Endometrial microvascular endothelial cells (primary cell): Measurements from ENCODE around the gene CARD10. TPM values are rescaled to one million over a fixed set of nuclear protein-coding genes. Genes with fewer than 3 reads are reported as not detected.
"Not testable (repeated sequence)": the region's sequence is repeated elsewhere in the genome, so short reads cannot be mapped to it uniquely, and the experiment has no call there.

Experiments used
- in situ Hi-C: cut with HindIII; loops from 2 replicates; pipeline ENCODE4 v1.10.0; 2017; ENCODE audit warnings: low sequenced_read_pairs, low pct_unique_long_range_greater_than_20kb; ENCODE audit errors: inconsistent ontology term
- total RNA-seq: library from RNA; depleted of rRNA; stranded (reverse); fragments of >200 nt; gene quantifications from one replicate; pipeline ENCODE4 v1.2.3, GENCODE V29; 2015; ENCODE audit errors: inconsistent ontology term

CARD10 gene
- total RNA-seq, 1 donor from 2014 or later: 69.6 TPM

DNA sequence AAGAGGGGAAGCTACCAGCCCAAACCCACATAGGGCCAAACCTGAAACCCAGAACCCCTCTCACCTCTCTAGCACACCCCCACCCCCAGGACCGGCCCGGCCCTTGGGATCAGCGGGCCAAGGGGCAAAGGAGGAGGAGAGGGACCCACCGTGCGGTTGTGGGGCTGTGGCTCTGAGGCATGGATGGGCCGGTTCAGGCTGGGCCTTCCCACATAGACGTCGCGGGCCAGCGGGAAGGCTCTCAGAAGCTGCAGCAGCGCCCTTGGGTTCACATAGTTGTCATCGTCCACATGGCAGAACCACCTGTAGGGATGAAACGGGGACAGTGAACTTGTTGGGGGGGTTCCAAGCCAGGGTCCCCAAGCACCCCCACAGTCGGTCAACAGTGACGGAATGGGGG lies 40.0 kb downstream of the CARD10 start:
- in situ Hi-C loops: no loop called here

DNA sequence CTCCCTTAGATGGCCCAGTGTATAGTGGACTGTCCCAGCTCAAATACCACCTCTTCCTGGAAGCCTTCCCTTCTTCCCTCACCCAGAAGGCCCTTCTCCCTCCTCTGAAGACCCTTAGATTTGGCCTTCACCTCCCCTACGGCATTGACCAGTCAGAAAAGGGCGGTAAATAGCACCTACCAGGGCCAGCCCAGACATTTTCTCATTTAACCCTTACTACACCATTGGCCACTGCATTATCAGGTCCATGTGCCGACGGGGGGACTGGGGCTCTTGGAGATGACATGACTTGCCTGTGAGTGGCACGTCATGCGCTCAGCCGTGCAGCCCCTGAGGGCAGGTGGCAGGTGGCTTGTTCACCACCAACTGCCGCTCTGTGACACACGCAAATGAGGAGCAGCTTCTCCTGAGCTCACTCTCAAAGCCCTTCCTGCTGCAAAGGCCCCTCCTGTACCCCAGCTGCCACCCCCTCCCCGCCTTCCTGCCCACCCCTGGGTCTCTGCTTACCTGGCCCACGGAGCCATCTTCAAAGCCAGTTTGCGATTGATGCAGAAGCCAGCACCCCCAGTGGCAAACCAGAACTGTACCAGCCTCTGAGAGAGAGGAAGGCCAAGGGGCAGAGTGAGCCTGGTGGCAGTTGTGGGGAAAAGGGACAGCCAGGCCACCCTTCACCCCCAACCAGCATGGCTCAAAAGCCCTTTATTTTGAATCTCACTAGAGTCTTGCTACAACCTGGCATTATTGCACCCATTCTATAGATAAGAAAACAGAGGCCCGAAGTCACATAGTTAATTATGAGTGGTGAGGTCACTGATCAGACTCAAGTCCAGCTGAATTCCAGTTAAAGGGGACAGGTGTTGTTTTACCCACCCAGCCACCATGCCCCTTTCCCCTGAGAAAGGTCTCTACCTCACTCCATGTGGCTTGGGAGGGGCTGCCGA lies 42.6 kb downstream of the CARD10 start:
- in situ Hi-C loops: no loop called here

DNA sequence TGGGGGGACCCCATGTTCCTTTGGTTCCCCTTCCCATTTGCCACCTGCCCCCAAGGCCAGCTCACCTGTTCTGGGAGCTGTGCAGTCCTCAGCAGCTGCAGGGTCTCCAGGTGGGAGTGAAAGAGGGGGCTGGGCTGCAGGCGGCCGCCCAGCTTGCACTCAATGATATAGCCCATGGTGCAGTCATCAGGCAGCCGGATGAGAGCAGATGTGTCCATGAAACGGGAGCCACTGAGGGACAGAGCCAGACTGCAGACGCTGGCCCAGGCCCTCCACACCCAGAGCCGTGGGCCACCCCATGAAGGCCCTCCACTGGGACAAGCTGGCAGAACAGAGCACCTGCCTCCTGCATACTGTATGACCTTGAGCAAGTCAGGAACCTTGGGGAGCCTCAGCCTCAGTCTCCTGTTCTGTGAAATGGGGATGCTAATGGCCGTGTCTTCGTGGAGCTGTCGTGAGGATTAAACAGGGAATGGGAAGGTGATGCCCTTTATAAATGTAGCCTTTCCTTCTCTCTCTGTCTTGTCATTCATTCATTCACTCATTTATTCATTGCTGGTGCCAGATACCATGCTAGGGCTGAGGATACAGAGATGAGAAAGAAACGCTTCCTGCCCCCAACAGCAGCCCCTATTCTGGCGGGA lies 44.6 kb downstream of the CARD10 start:
- in situ Hi-C loops: no loop called here

DNA sequence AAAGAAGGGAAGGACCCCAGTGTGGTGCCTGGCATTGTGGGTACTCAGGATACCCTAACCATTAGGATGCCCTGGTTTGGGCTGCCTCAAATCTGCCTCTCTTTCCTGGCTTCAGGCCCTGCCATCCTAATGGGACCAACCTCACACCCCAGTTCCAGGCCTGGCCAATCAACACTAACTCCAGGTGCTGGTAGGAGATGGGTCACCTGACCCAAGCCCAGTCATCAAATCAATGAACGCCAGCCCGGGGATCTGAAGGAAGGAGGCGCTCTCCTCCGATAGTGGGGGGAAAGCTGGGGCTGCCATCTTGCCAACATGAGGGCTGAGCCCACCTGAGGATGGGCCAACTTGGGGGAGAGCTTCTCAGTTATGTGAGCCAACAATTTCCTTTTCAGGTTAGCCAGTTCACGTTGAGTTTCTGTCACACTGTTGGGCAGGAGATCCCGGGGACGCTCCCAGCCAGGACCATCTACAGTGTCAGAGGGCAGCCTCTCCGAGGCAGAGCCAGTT lies 45.7 kb downstream of the CARD10 start:
- in situ Hi-C loops: no loop called here

DNA sequence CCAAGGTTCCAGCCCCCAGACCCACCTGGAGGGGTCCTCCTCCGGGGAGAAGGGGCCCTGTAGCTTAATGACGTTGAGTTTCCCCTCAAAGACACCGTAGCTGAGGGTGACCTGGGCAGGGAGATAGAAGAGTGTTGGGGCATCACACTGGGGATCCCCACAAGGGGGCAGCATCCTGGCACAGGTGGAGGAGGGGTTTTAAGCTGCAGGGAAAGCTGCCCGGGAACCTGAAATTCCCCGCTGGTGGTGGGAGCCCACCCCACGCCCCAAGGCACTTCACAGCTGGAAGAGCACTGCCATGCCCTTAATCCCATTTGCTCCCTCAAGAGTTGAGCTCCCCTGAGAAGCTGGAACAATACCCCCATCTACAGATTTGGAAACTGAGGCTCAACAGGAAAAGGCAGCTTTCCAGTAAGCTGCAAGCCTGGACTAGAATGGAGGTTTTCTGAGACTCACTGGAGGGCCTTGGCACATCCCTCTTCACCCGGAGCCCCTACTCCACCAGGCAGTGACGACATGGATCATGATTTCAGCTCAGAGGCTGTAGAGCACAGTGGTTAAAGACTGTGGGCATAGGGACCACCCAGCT lies 46.7 kb downstream of the CARD10 start:
- in situ Hi-C loops: no loop called here

DNA sequence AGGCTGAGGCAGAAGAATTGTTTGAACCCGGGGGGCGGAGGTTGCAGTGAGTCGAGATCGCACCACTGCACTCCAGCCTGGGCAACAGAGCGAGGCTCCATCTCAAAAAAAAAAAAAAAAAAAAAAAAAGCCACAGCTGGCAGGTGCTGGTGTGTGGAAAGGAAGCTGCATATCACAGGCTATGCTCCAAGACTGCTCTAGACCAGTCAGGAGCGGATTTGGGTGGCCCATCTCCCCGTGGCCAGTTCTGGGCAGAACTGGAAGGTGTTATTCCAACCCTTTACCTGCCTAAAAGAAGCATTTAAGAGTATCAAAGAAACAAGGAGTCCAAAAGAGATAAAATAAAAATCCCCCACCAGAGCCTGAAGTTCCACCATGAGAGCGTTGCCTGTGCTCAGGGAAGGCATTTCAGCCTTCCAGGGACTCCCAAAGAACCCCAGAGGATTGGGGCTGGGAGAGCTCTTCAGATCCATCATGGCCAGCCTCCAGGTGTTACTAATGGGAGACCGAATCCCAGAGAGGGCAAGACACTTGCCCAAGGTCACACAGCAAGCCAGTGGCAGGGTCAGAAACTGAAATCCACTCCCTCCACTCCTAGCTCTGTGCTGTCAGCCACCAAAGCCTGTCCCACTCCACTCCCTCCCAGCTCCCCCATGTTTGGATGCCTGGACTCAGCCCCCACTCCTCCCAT lies 47.3 kb downstream of the CARD10 start:
- in situ Hi-C loops: no loop called here

DNA sequence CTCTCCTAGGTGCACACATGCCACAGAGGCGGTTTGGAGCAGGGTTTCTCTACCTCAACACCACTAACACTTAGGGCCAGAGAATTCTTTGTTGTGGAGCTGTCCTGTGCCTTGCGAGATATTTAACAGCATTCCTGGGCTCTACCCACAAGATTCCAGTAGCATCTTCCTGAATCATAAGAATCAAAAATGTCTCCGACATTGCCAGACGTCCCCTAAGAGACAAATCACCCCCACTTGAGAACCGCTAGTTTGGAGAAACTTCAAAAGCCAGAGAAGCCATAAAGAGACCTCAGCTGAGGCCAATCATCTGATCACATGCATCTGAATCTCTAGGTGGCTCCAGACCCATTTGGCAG lies 49.1 kb downstream of the CARD10 start:
- in situ Hi-C loops: no loop called here

DNA sequence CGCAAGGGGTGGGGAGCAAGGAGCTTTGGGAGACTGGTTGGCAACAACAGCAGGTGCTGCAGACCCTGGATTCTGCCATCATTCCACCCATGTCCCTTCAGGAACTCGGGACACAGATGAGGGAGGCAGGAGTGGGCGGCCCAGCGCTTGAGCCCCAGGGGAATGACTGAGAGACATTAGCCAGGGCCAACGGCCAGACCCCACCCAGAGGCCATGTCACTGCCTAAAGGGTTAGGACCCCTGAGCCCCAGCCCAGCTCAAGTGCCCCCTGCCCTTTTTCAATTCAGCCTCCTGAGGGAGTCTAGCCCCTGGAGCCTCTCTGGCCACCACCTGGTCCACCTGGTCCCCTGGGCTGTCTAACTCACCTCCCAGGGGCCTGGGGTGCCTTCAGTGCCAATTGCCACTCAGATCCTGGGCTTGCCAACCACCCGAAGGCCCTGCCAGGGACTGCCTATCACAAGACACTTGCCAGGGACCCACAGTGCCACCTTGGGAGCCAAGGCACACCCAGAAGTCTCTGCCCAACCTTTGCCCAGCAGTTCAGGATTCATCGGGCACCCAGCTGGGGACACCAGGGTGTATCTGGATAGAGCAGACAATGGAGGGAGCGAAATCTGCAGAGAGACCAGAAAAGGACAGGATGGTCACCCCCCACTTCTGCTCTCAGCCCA lies 49.7 kb downstream of the CARD10 start:
- in situ Hi-C loops: no loop called here

DNA sequence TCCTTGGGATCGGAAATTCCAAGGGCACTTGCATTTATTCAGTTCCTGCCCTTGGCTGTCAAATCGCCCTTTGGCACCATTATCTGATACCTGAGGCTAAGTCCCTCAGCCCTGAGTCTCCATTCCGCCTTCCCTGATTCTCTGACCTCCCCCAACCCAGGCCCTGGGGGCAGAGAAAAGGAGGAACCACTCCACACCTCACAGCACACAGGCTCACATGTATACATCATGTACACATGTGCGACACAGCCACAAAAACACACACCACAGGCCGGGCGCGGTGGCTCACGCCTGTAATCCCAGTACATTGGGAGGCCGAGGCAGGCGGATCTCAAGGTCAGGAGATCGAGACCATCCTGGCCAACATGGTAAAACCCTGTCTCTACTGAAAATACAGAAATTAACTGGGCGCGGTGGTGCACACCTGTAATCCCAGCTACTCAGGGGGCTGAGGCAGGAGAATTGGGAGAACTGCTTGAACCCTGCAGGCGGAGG lies 51.0 kb downstream of the CARD10 start:
- in situ Hi-C loops: not testable (repeated sequence)

DNA sequence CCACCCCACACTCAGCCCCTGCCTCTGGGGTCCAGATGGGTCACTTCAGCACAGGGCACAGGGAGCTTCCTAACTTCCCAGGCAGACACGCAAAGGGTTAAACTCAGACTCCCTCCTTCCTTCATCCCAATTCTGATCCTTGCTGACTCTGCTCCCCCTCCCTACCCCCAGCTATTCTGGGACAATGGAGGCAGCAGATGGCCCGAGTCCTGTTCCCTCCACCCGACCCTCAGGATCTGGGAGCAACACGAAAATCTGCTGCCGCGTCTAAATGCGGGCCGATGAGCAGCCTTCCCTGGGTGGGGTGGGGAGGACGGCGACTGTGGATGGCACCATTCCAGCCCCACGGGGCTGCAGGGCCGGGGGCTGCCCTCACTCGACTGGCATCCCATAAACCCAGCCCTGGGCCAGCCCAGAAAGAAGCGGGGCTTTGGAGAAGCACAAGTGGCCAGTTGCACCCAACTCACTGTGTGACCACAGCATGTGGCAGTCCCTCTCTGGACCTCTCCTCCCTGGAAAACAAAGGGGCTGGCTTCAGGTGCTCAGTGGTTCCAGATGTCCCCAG lies 51.7 kb downstream of the CARD10 start:
- in situ Hi-C loops: no loop called here

DNA sequence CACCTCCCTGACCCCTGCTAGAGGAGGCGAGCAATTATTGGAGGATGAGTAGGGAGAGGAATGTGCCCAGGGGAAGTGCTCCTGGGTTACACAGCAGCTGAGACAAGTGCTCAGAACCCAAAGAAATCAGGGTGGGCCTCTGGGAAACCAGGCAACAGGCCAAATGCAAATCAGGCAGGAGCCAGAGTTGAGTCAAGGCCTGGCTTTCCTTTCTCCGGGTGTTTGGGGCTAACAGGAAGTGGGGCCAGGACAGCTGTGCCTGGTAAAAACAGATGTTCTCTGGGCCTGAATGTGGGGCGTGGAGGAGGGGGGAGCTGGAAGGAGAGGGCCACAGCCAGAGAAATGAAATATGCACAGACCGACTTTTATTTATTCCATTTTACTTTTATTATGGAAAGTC lies 55.0 kb downstream of the CARD10 start:
- in situ Hi-C loops: no loop called here

DNA sequence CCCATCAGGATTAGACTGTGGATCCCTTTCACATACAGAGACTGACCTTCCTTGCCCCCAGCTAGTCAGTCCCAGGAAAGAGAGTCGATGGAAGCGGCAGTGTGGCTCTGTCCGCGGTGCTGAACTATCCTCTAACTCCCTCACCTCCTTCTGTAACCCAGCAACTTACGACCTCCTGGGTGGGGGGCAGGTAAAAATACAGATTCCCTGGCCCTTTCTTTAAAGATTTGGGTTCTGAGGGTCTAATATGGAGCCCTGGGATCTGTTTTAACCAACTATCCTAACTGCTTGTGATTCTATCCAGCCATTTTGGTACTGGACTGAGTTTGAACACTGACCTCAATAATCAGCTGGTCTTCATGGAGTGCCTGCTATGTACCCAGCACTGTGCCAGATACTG lies 56.2 kb downstream of the CARD10 start:
- in situ Hi-C loops: no loop called here

DNA sequence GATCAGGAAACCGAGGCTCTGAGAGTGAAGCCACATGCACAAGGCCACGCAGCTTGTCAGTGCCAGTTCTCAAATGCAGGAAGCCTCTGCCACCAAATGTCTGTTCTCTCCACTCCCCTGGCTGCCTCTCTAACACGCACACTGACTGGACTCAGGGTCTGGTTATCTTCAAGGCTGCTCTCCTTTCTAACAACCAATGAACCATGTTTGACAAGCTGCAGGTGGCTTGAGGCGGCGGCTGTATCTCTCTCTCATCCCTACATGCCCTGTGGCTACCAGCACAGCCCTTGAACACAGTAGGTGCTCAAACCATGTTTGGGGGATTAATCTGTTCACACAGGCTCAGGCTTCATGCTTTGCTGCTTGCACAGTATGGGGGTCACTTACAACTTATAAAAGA lies 56.8 kb downstream of the CARD10 start:
- in situ Hi-C loops: no loop called here

DNA sequence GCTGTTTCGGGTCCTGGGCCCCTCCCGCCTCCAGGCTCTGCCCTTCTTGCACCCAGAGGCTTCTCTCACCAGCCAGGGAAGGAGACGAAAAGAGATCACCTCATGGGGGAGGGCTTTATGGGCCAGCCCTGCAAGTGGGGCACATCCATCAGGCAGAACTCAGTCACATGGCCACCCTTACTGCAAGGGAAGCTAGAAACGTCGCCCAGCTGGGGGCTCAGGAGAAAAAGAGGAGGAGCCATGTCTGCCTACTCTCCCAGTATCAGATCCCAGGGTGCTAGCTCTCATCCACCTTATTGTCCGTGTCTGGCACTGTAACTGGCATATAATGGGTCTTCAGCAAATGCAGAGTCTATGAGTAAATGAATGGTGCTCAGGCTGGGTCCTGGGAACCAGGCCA lies 57.3 kb downstream of the CARD10 start:
- in situ Hi-C loops: no loop called here

DNA sequence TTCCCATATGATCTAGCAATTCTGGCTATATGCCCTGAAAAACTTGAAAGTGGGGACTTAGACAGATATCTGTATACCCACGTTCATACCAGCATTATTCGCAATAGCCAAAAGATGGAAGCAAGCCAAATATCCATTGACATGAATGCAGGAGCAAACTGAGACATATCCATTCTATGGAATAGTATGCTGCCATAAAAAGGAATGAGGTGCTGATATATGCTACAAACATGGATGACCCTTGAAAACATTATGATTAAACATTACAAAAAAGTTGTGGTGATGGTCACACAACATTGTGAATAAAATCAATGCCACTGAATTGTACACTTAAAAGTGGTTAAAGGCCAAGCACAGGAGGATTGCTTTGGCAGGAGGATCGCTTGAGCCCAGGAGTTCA lies 58.5 kb downstream of the CARD10 start:
- in situ Hi-C loops: no loop called here

DNA sequence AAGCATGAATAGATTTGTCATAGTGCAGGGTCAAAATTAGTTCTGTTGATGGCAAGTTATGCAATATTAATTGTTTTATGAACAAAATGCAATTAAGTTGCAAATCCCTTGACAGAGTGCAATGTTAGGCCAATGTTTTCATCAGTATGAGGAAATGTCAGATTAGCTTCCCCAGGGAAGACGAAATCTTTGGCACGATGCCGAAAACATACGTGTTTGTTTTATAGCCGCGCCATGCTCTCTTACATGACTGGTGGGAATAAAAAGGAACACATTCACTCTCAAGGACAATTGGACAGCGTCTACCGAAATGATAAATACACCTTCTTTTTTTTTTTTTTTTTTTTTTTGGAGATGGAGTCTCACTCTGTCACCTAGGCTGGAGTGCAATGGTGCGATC lies 60.0 kb downstream of the CARD10 start:
- in situ Hi-C loops: no loop called here

DNA sequence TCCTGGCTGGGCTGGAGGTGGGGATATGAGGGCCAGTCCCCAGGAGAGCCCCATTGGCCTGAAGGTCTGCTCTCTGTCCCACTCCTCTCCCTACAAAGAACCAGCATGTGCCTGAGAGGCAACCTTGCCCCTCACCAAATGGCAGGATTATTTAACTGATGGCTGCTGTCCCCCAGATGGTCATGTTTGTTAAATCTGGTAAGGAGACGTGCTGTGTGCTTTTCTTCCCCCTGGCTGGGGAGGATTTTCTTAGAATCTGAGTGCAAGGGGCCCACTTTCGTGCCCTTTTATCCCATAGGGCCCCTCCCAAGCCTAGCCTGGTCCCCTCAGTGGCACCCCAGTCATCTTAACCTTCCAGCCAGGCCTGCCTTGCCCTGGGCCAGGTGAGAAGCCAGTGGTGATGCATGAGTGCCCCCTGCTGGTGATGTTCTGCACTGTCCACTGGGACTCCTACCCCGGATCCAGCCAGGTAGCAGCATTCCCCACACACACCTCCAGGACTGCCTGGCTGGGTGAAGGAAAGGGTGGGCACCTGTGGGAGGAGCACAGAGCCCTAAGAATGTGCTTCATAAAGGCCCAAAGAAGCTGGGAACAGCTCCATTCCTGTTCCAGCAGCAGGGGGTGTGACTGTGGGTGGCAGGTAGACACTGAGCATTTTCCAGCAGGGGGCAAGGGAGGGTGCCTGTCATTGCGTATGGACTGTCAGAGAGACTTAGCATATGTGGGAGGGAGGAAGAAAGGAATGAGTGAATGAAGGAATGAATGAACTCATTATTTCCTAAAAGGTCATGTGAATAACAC lies 61.9 kb downstream of the CARD10 start:
- in situ Hi-C loops: no loop called here

DNA sequence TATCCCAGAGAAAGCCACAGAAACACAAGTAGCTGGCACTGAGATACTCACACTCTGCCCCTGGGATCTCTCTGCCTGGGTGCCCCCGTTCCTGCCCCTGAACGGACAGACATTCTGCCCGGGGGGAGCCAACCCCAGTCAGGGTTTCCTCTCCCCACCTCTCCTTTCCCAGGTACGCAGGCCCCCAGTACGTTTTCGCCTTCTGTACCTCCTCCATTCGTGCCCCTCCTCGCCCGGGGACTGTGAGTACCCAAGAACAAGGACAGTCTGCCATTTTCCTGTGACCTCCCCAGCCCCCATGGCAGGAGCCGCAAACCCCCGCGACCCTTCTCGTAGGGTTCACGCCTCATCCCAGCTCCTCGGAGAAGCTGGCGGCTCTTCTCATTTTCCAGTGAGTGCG lies 62.9 kb downstream of the CARD10 start:
- in situ Hi-C loops: no loop called here
